ENCODE measurements around the gene LRRC7.

GRCh38 chr1:69747207-69747606, 179.5 kb downstream of the LRRC7 start:
- no peak for TF ChIP-seq USF2 (IDR thresholded peaks at IDR 0.05; ENCODE audit: low read depth, low read length)
- no peak for TF ChIP-seq USF2 (CRISPR knock-in tag; IDR thresholded peaks at IDR 0.05; ENCODE audit: borderline replicate concordance)
- TF ChIP-seq ZEB1 (IDR thresholded peaks at IDR 0.05; ENCODE audit: insufficient replicate concordance, low read depth): no peak
- TF ChIP-seq FOSL2 (CRISPR knock-in tag; IDR thresholded peaks at IDR 0.05): no peak
- TF ChIP-seq SMAD1 (CRISPR knock-in tag; IDR thresholded peaks at IDR 0.05; ENCODE audit: borderline replicate concordance, low read depth): no peak
- TF ChIP-seq SOX6 (IDR thresholded peaks at IDR 0.05): no peak
- no peak for TF ChIP-seq SOX6 (CRISPR knock-in tag; IDR thresholded peaks at IDR 0.05)
- TF ChIP-seq POLR2A (IDR thresholded peaks at IDR 0.05; ENCODE audit: insufficient read depth in 1 of 2, low read depth in 2 of 2, low read length in 2 of 2): no peak
- no peak for TF ChIP-seq NFE2L1 (CRISPR knock-in tag; IDR thresholded peaks at IDR 0.05; ENCODE audit: borderline replicate concordance)
- TF ChIP-seq ATF7 (IDR thresholded peaks at IDR 0.05): no peak
- no peak for TF ChIP-seq ATF7 (CRISPR knock-in tag; IDR thresholded peaks at IDR 0.05)
- no peak for TF ChIP-seq PRDM10 (CRISPR knock-in tag; IDR thresholded peaks at IDR 0.05; ENCODE audit: low read depth)
- TF ChIP-seq ZNF280D (CRISPR knock-in tag; IDR thresholded peaks at IDR 0.05): no peak

Data from HepG2 (cell line).